IPS-18c (cell line): ENCODE results near the gene DNAJB9.
"Not testable (repeated sequence)": the region's sequence is repeated elsewhere in the genome, so short reads cannot be mapped to it uniquely, and the experiment has no call there.

Experiments
- H3K4me3 ChIP-seq: 2 replicates; pipeline ENCODE4 v1.7.0; 2013; ENCODE audit warnings: low read depth, mild to moderate bottlenecking, low read length, moderate library complexity; ENCODE audit not compliant: insufficient read depth
- H3K9me3 ChIP-seq: one replicate; pipeline ENCODE4 v1.6.1; 2013; ENCODE audit warnings: mild to moderate bottlenecking, low read length, moderate library complexity; ENCODE audit not compliant: control insufficient read depth, insufficient read depth

Gene DNAJB9

DNA sequence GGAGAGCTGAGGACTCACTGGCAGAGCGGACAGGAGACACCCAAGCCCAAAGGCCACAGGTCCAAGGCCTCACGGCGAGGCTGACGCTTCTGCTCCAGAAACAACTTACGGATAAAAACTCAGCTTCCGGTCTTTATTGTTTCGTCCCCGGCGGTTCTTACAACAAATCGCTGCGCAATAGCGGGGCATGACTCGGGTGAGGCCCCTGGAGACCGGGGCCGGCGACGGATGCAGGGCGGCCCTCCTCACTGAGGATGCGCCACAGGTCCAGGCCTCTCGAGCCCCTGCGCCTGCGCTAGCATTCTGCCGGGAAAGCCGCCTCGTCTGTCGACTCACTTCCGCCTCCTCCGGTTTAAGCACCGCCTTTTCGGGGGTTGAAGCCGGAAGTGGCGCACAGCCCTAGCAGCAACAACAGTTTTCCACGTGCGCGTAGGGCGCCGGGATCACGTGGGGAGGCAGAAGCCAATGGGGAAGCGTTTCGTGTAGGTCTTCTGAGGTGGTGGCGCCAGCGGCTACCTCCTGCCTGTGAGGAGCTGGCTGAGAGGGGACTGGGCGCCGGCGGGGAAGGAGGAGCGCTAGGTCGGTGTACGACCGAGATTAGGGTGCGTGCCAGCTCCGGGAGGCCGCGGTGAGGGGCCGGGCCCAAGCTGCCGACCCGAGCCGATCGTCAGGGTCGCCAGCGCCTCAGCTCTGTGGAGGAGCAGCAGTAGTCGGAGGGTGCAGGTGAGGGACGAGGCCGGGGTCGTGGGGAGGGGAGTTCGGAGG lies at the start of gene DNAJB9, which contains the start of gene THAP5:
TSS of gene DNAJB9 (plus strand) at position 494 of the 765 bp plus-strand sequence. CDS start 1,853 bp downstream, outside the sequence.
TSS of gene THAP5 (minus strand) at position 326 of the 765 bp plus-strand sequence. CDS start at position 189, 137 bp downstream.
- Histone ChIP-seq H3K4me3 (peak within 1 kb of the TSS; percentile 86), H3K9me3 (no peaks in the 10 kb centered on the region)

DNA sequence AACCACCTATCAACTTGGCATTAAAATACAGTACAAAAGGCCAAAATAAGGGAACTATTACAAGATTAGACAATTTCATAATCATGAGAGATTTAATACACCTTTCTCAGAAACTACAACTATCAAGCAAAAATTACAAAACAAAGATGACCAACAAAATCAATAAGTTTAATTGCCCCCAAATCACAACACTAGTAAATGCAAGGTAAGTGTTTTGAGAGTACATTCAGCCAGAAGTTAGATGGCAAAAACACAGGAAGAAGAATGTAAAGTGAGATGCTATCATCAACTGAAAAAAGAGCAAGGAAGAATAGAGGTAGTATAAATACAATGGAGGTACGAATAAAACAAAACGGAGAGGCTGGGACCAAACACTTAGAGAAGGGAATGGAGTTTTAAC lies 46.9 kb upstream of the DNAJB9 start:
- H3K9me3 ChIP-seq: no peaks in the 10 kb centered on the region
- H3K4me3 ChIP-seq: no peak overlapping the region

DNA sequence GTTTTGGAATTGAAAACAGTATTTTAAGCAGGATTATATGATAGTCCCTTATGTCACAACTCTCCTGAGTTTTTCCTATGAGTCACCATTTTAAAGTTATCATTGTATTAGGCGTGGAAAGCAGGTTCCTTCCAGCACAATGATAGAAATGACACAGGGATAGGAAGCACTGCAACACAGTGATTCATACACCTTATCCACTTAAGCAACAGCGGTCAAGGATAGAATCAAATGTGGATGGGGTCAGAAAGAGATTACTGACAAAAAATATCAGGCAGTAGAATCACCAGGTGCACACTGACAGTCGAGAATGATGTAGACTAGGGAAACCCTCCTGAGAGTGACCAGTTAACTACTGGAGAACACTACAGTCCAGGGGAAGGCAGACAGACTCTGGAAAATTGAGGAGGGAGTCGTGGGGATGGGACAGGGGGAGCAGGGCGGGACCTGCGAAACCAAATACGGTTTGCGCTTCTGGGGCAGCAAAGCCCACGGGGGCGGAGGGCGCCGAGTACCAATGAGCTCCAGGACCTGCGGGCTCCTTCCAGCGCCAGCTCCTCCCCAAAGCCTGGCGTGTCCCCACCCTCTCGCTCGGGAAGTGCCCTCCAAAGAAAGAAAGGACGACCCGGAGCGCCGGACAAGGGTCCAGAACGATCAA lies 44.2 kb upstream of the DNAJB9 start:
- no peaks in the 10 kb centered on the region for H3K9me3 ChIP-seq
- peak overlapping the region; percentile 94 for H3K4me3 ChIP-seq

DNA sequence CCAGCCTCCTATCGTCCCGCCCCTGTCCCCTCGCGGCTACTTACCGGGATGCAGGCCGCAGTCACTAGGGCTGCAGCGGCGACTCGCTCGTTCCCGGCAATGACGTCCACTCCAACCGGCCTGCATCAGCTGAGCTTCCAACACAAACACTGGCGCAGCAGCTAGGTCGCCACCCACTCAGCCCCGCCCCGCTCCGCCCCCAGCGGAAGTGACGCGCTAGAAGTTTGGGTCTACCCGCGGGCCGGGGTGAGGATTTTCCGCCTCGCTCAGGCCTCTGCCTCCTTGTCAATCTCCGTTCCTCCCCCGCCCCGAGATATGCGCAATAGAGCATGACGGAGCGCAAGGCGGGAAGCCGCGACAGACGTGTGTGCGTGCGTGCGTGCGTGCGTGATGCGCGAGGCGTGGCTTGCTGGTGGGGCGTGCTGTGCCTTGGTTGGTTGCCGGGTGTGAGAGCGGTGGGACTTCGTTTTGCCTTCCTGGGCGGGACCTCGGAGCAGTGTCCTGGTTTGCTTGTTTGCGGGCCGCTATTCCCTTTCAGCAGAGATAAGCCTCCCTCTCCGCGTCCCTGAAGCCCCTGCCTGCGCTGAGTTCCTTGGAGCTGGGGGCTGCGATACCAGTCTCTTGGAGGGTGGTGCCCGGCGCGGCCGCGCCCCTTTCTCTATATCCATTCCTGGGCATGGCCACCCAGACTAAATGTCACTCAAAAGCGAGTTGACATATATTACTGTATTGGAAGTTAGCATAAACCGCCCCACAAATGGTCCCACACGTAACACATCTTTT lies 43.5 kb upstream of the DNAJB9 start, which contains the start of gene PNPLA8:
TSS of gene PNPLA8 (minus strand) at position 151 of the 783 bp plus-strand sequence. CDS start 10,644 bp downstream, outside the sequence.
- peak within 1 kb of the TSS; percentile 94 for H3K4me3 ChIP-seq
- H3K9me3 ChIP-seq: no peaks in the 10 kb centered on the region

DNA sequence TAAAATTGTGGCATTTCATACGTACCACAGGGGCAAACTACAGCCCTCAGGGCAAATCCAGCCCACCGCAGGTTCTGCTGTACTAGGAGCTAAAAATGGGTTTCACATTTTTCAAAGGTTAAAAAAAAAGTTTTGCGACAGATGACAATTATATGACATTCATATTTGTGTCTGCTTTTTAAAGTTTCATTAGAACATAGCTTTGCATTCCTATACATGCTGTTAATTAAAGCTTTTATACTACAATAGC lies 43.0 kb upstream of the DNAJB9 start:
- H3K4me3 ChIP-seq: peak overlapping the region; percentile 55
- H3K9me3 ChIP-seq: no peaks in the 10 kb centered on the region

DNA sequence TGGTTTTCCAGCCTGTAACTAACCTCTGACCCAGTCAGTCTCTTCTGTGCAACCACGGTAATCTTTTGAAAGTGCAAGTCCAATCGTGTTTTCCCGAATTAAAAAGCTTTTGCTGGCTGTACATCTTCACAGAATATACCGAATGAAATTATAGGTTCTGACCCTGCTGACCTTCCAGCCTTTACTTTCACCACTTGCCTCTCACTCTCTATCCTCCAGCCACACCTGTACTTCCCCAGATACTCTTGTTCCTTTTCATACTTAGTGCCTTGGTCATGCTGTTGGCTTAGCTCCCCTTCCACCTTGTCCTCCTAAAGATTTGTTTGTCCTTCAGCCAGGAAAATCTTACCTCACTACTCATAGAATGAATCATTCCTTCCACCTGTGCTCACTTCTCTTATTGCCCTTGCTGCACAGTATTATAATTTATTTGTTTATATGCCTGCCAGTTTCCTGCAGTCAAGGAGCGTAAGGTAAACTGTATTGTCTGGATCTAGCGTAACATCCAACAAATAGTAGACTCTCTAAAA lies 41.4 kb upstream of the DNAJB9 start:
- Histone ChIP-seq H3K9me3 (no peaks in the 10 kb centered on the region), H3K4me3 (no peak overlapping the region)

DNA sequence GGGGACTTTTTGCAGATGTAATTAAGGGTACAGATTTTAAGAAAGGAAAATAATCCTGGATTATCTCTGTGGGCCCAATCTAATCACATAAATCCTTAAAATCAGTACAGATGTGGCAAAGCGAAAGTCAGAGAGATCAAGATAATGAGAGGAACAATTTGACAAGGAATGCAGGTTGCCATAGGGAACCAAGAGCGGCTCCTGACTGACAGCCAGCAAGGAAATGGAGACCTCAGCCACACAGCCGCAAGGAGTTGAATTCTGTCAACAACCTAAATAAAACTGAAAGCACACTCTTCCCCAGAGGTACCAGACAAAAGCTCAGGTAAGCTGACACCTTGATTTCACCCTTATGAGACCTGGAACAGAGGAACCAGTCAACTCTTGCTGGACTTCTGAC lies 40.3 kb upstream of the DNAJB9 start:
- Histone ChIP-seq H3K4me3 (no peak overlapping the region), H3K9me3 (no peaks in the 10 kb centered on the region)

DNA sequence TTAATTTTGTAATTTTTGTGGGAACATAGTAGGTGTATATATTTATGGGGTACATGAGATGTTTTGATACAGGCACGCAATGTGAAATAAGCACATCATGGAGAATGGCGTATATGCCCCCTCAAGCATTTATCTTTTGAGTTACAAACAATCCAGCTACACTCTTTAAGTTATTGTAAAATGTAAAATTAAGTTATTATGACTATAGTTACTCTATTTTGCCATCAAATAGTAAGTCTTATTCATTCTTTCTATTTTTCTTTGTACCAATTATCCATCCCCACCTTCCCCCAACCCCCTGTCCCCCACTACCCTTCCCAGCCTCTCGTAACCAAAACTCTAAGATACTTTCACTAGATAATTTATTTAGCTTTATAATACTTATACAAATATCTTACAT lies 36.0 kb upstream of the DNAJB9 start:
- Histone ChIP-seq H3K9me3 (no peaks in the 10 kb centered on the region), H3K4me3 (no peak overlapping the region)

DNA sequence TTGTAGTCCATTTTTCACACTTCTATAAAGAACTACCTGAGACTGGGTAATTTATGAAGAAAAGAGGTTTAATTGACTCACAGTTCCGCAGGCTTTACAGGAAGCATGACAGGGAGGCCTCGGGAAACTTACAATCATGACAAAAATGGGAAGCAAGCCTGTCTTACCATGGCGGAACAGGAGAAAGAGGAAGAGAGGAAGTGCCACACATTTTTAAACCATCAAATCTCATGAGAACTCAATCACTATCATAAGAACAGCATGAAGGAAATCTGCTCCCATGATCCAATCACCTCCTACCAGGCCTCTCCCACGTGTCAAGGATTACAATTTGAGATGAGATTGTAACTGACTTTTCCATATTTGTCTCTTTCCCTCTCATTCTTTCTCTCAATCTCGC lies 34.4 kb upstream of the DNAJB9 start:
- Histone ChIP-seq H3K4me3 (no peak overlapping the region), H3K9me3 (no peaks in the 10 kb centered on the region)

DNA sequence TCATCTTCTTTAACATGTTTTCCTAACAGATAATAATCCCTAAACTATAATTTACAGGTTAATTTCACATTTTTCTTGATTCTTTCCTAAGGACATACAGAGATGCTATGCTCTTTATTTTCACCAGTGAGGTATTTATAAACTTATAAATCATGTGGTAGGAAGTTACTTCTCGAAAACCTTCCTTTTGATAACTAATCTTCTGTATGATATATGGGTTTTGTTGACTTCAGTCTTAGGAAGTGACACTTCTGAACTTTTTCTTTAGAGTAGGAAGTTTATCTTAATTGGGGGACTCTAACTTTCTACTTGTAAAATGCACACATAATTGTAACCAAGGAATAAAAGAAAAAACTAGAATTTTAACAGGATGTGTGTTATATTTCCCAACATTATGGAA lies 33.9 kb upstream of the DNAJB9 start:
- H3K9me3 ChIP-seq: no peaks in the 10 kb centered on the region
- no peak overlapping the region for H3K4me3 ChIP-seq

DNA sequence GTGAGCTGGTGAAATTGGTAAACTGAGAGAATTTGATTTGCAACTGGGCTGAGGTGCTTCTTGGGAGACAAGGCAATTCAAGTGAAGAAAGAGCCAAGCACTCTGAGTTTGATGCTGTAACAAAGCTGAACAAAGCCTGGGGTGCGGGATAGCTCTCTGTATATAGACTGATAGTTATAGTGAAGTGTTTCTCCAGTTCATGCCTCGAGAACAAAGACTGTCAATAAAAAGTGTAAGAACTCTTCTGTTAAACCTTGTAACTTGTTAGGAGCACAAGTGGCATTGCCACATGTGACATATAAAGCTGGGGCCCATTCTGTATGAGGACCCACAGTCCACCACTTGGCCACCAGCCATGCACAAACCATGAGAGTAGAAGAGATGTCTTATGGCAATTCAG lies 32.4 kb upstream of the DNAJB9 start:
- no peaks in the 10 kb centered on the region for H3K9me3 ChIP-seq
- no peak overlapping the region for H3K4me3 ChIP-seq

DNA sequence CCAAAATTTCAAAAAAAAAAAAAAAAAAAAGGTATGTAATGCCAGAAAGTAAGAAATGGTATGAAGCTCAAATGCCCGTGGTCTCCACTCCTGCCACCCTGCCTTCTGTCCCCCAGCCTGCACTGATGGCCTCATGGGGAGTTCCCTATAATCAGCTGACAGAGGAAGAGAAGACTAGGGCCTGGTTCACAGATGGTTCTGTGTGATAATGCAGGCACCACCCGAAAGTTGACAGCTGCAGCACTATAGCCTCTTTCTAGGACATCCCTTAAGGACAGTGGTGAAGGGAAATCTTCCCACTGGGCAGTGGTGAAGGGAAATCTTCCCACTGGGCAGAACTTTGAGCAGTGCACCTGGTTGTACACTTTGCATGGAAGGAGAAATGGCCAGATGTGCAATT lies 31.4 kb upstream of the DNAJB9 start:
- H3K9me3 ChIP-seq, H3K4me3 ChIP-seq: not testable (repeated sequence)

DNA sequence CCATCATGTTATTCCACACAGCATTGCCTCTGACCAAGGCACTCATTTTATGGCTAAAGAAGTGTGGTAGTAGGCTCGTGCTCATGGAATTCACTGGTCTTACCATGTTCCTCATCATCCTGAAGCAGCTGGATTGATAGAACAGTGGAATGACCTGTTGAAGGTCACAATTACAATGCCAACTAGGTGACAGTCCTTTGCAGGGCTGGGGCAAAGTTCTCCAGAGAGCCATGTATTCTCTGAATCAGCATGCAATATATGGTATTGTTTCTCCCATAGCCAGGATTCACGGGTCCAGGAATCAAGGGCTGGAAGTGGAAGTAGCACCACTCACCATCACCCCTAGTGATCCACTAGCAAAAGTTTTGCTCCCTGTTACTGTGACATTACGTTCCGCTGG lies 31.0 kb upstream of the DNAJB9 start:
- not testable (repeated sequence) for H3K4me3 ChIP-seq, H3K9me3 ChIP-seq

DNA sequence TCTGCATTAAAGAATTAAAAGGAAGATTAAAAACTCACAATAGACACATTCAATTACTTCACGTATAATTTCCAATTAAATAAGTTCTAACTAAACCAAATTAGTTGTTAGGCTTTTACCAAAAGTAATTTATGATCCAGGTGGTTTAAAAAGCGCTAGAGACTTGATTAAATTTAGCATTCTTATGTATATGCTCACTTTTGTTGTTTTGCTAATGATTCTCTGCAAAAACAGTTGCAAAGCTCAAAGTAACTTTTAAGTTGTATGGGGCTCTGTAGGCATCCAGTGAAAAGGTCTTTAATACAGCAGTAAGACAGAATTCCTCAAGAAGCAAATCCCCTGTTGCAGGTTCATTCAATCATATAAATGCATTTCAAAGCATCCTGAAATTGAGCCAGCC lies 28.2 kb upstream of the DNAJB9 start:
- H3K4me3 ChIP-seq: no peak overlapping the region
- no peaks in the 10 kb centered on the region for H3K9me3 ChIP-seq

DNA sequence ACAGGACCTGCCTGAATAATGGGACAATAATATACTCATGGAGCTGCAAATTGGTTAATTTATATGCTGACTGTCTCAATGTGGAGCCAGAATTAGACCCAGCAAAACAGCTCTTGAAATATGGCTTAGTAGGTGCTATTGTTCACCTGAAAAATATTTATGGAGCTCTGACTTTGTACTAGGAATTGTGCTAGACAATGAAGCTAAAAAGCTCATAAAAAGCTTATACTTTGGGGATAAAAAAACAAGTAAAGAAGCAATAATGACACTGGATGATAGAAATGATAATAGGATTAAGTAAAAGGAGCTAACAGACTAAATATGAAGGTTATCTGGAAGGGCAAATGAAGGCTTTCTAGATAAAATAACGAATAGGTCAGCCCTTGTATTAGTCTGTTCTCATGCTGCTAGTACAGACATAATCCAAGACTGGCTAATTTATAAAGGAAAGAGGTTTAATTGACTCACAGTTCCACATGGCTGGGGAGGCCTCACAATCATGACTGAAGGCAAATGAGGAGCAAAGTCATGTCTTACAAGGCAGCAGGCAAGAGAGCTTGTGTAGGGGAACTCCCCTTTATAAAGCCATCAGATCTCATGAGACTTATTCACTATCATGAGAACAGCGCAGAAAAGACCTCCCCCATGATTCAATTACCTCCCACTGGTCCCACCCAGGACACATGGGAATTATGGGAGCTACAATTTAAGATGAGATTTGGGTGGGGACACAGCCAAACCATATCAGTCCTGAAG lies 21.4 kb upstream of the DNAJB9 start:
- not testable (repeated sequence) for H3K4me3 ChIP-seq, H3K9me3 ChIP-seq

DNA sequence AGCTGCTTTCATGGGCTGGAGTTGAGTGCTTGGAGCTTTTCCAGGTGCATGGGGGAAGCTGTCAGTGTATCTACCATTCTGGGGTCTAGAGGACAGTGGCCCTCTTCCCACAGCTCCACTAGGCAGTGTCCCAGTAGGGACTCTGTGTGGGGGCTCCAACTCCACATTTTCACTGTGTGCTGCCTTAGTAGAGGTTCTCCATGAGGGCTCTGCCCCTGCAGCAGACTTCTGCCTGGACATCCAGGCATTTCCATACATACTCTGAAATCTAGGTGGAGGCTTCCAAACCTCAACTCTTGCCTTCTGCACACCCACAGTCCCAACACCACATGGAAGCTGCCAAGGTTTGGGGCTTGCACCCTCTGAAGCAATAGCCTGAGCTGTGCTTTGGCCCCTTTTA lies 13.0 kb upstream of the DNAJB9 start:
- Histone ChIP-seq H3K4me3 (0 out of 2 replicates have a peak overlapping the region, but pooled peaks have one; percentile 5), H3K9me3 (peaks cover 11% of the 10 kb centered on the region)

DNA sequence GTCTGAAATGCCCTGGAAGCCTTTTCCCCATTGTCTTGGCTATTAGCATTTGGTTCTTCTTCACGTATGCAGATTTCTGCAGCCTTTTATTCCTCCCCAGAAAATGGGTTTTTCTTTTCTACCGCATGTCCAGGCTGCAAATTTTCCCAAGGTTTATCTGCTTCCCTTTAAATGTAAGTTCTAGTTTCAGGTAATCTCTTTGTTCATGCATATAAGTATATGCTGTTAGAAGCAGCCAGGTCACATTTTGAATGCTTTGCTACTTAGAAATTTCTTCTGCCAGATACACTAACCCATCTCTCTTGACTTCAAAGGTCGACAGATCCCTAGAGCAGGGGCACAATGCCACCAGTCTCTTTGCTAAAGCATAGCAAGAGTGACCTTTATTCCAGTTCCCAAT lies 12.5 kb upstream of the DNAJB9 start:
- H3K4me3 ChIP-seq: 0 out of 2 replicates have a peak overlapping the region, but pooled peaks have one; percentile 5
- H3K9me3 ChIP-seq: peaks cover 11% of the 10 kb centered on the region
